ENCODE data around the gene FAIM2. TPM values are rescaled to one million over a fixed set of nuclear protein-coding genes. Genes with fewer than 3 reads are reported as not detected.

The FAIM2 gene
- total RNA-seq, 1 donor from 2014 or later = not detected

- Histone ChIP-seq H3K4me3 (ENCODE audit: low read depth, low read length) (no peak overlapping the region), H3K27me3 (ENCODE audit: control insufficient read depth, insufficient read depth, low read length) (peaks cover 40% of the 10 kb centered on the region), H3K36me3 (ENCODE audit: control insufficient read depth, insufficient read depth, low read length) (no peaks in the 10 kb centered on the region)
- DNase-seq (ENCODE audit: low read depth) = no peak
- no peak for TF ChIP-seq CTCF (IDR thresholded peaks at IDR 0.05; ENCODE audit: insufficient read depth, low read length, poor library complexity, severe bottlenecking)
Observed at GRCh38 chr12:49887091-49887490, 16.6 kb downstream of the FAIM2 start.

GRCh38 chr12:49885663-49886461, 17.8 kb downstream of the FAIM2 start:
- H3K36me3 ChIP-seq (ENCODE audit: control insufficient read depth, insufficient read depth, low read length) = no peaks in the 10 kb centered on the region
- DNase-seq (ENCODE audit: low read depth) = no peak
- peaks cover 36% of the 10 kb centered on the region for H3K27me3 ChIP-seq (ENCODE audit: control insufficient read depth, insufficient read depth, low read length)
- H3K4me3 ChIP-seq (ENCODE audit: low read depth, low read length) = no peak overlapping the region
- no peak for TF ChIP-seq CTCF (IDR thresholded peaks at IDR 0.05; ENCODE audit: insufficient read depth, low read length, poor library complexity, severe bottlenecking)

GRCh38 chr12:49885118-49885517, 18.6 kb downstream of the FAIM2 start:
- Histone ChIP-seq H3K36me3 (ENCODE audit: control insufficient read depth, insufficient read depth, low read length) (no peaks in the 10 kb centered on the region), H3K4me3 (ENCODE audit: low read depth, low read length) (no peak overlapping the region), H3K27me3 (ENCODE audit: control insufficient read depth, insufficient read depth, low read length) (peaks cover 36% of the 10 kb centered on the region)
- no peak for DNase-seq (ENCODE audit: low read depth)
- no peak for TF ChIP-seq CTCF (IDR thresholded peaks at IDR 0.05; ENCODE audit: insufficient read depth, low read length, poor library complexity, severe bottlenecking)

- H3K36me3 ChIP-seq (ENCODE audit: control insufficient read depth, insufficient read depth, low read length) = no peaks in the 10 kb centered on the region
- no peak overlapping the region for H3K4me3 ChIP-seq (ENCODE audit: low read depth, low read length)
- no peak for TF ChIP-seq CTCF (IDR thresholded peaks at IDR 0.05; ENCODE audit: insufficient read depth, low read length, poor library complexity, severe bottlenecking)
- peaks cover 27% of the 10 kb centered on the region for H3K27me3 ChIP-seq (ENCODE audit: control insufficient read depth, insufficient read depth, low read length)
- DNase-seq (ENCODE audit: low read depth) = no peak
Observed at GRCh38 chr12:49882851-49883464, 20.7 kb downstream of the FAIM2 start.

- DNase-seq (ENCODE audit: low read depth) = no peak
- no peak for TF ChIP-seq CTCF (IDR thresholded peaks at IDR 0.05; ENCODE audit: insufficient read depth, low read length, poor library complexity, severe bottlenecking)
- H3K36me3 ChIP-seq (ENCODE audit: control insufficient read depth, insufficient read depth, low read length) = no peaks in the 10 kb centered on the region
- H3K27me3 ChIP-seq (ENCODE audit: control insufficient read depth, insufficient read depth, low read length) = peaks cover 20% of the 10 kb centered on the region
- no peak overlapping the region for H3K4me3 ChIP-seq (ENCODE audit: low read depth, low read length)
Observed at GRCh38 chr12:49882248-49882850, 21.4 kb downstream of the FAIM2 start.

Measured in kidney epithelial cell (primary cell).